HG02588 (cell line): ENCODE measurements around the gene TSLP.

Experiments used
- ATAC-seq: cut with Tn5 transposase; IDR thresholded peaks from one replicate; pipeline ENCODE4 v1.9.1; 2021; ENCODE audit warnings: mild to moderate bottlenecking, moderate library complexity; ENCODE audit not compliant: unreplicated experiment

The TSLP gene

GRCh38 chr5:111071413-111071812, at the start of gene TSLP:
Gene TSLP (plus strand): TSS chr5:111071713. CDS start chr5:111071891, 178 bp downstream.
- no peak for ATAC-seq

GRCh38 chr5:111022301-111022700, 49.2 kb upstream of the TSLP start:
- no peak for ATAC-seq

GRCh38 chr5:111028865-111029264, 42.6 kb upstream of the TSLP start:
- no peak for ATAC-seq

- ATAC-seq, result no peak
Observed at GRCh38 chr5:111043712-111044506, 27.6 kb upstream of the TSLP start.

GRCh38 chr5:111058064-111058463, 13.4 kb upstream of the TSLP start:
- no peak for ATAC-seq

GRCh38 chr5:111060169-111060568, 11.3 kb upstream of the TSLP start:
- no peak for ATAC-seq

- no peak for ATAC-seq
Observed at GRCh38 chr5:111061618-111062017, 9.9 kb upstream of the TSLP start.

GRCh38 chr5:111063709-111064322, 7.7 kb upstream of the TSLP start:
- ATAC-seq, result no peak

GRCh38 chr5:111066261-111066938, 5.1 kb upstream of the TSLP start:
- ATAC-seq, result no peak

GRCh38 chr5:111068213-111068612, 3.3 kb upstream of the TSLP start:
- no peak for ATAC-seq

- ATAC-seq, result no peak
Observed at GRCh38 chr5:111069839-111070238, 1.7 kb upstream of the TSLP start.

- ATAC-seq, result no peak
Observed at GRCh38 chr5:111070272-111071134, 1.0 kb upstream of the TSLP start.

- ATAC-seq, result peak; percentile 78
Observed at GRCh38 chr5:111072949-111073682, 1.6 kb downstream of the TSLP start.

- no peak for ATAC-seq
Observed at GRCh38 chr5:111074244-111074643, 2.7 kb downstream of the TSLP start.

- no peak for ATAC-seq
Observed at GRCh38 chr5:111075520-111075919, 4.0 kb downstream of the TSLP start.

- ATAC-seq, result no peak
Observed at GRCh38 chr5:111076091-111076490, 4.6 kb downstream of the TSLP start.

GRCh38 chr5:111077678-111078077, 6.2 kb downstream of the TSLP start:
- ATAC-seq, result no peak

GRCh38 chr5:111079846-111080245, 8.3 kb downstream of the TSLP start:
- no peak for ATAC-seq

- no peak for ATAC-seq
Observed at GRCh38 chr5:111083323-111083722, 11.8 kb downstream of the TSLP start.
